SJSA1 (cell line): ENCODE data around the gene AVL9. TPM values are rescaled to one million over a fixed set of nuclear protein-coding genes. Genes with fewer than 3 reads are reported as not detected.

Experiments used
- DNase-seq, 2 experiments: peaks; one replicate each; pipeline ENCODE4 v3.0.0-alpha.2; 2015 to 2020; ENCODE audit warnings: low spot score in 2 of 2, low read depth in 1 of 2
- H3K27ac ChIP-seq: fragments of 250-450 bp; sonication (Bioruptor Pico); 2 replicates; pipeline ENCODE4 v1.5.1; 2020; ENCODE audit warnings: mild to moderate bottlenecking, moderate library complexity
- H3K27me3 ChIP-seq: fragments of 250-450 bp; sonication (Bioruptor Pico); replicated peaks from 2 replicates; pipeline ENCODE4 v1.5.1; 2020; ENCODE audit warnings: mild to moderate bottlenecking, moderate library complexity
- H3K36me3 ChIP-seq: fragments of 250-450 bp; sonication (Bioruptor Pico); 2 replicates; pipeline ENCODE4 v1.5.1; 2020; ENCODE audit warnings: mild to moderate bottlenecking
- H3K4me1 ChIP-seq: fragments of 250-450 bp; sonication (Bioruptor Pico); replicated peaks from 2 replicates; pipeline ENCODE4 v1.6.1; 2021; ENCODE audit warnings: mild to moderate bottlenecking
- H3K4me3 ChIP-seq: fragments of 250-450 bp; sonication (Bioruptor Pico); 2 replicates; pipeline ENCODE4 v1.5.1; 2020; ENCODE audit warnings: mild to moderate bottlenecking
- H3K9me3 ChIP-seq: fragments of 250-450 bp; sonication (Bioruptor Pico); replicated peaks from 2 replicates; pipeline ENCODE4 v1.5.1; 2020; ENCODE audit warnings: mild to moderate bottlenecking
- total RNA-seq: library from RNA; depleted of rRNA; stranded (reverse); fragments of >200 nt; shearing (Covaris generic); gene quantifications from 2 replicates; pipeline ENCODE4 v1.2.3, GENCODE V29; 2014

AVL9 gene
- total RNA-seq, 1 experiment from 2014 or later = 26.8 TPM

DNA sequence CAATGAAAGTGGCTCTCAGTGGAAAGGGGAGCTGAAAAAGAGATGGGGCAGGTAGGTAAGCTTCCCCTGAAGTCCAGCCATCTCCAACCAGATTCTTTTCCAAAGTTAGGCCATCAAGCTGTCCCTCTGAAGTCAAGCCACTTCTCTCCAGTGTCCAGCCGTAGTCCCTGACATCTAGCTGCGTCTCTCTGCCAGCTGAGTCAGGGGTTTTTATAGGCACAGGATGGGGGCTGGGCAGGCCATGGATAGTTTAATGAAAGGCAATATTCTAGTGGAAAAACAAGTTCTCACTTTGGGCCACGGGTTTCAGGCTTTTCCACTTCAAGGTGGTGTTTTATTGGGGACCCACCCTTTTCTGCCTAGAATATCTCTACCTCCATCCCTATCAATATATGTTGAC is 36.8 kb downstream of the AVL9 start:
- Histone ChIP-seq H3K4me3 (no peak overlapping the region), H3K27ac (no peak overlapping the region), H3K36me3 (no peaks in the 10 kb centered on the region), H3K4me1 (peaks cover 7% of the 10 kb centered on the region), H3K9me3 (no peaks in the 10 kb centered on the region), H3K27me3 (no peaks in the 10 kb centered on the region)
- DNase-seq = no peak

GRCh38 chr7:32532716-32533115 is 37.4 kb downstream of the AVL9 start:
- Histone ChIP-seq H3K4me1 (peaks cover 7% of the 10 kb centered on the region), H3K27me3 (no peaks in the 10 kb centered on the region), H3K4me3 (no peak overlapping the region), H3K9me3 (no peaks in the 10 kb centered on the region), H3K27ac (no peak overlapping the region), H3K36me3 (no peaks in the 10 kb centered on the region)
- no peak for DNase-seq

- Histone ChIP-seq H3K4me3 (no peak overlapping the region), H3K27me3 (no peaks in the 10 kb centered on the region), H3K27ac (no peak overlapping the region), H3K9me3 (no peaks in the 10 kb centered on the region), H3K36me3 (no peaks in the 10 kb centered on the region), H3K4me1 (peaks cover 7% of the 10 kb centered on the region)
- DNase-seq = no peak
These were observed 38.2 kb downstream of the AVL9 start for GRCh38 chr7:32533276-32534029.

DNA sequence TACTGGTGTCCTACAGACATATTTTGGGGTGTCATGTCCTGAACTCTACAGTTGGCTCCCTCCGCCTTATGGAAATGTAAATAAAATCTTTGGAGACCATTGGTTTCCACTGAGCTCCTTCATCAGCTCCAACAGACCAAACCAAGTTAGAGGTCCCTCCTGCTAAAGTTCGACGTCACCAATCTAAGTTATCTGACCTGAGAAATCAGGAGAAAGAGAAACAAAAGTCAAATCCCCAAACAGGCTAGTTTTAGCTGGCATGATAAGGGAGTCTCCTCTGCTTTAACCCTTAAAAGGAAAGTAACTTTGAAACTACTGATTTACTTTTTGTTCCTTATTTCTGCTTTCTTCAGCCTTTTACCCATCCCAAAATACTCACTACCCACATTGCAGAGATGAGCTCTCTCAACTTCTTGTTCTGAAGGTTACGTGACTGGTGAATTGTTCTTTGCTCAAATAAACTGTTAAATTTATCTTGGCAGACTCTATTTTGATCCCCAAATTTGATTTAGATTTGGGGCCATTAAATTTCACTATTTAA is 39.9 kb downstream of the AVL9 start:
- Histone ChIP-seq H3K36me3 (no peaks in the 10 kb centered on the region), H3K9me3 (no peaks in the 10 kb centered on the region), H3K4me1 (peaks cover 7% of the 10 kb centered on the region), H3K27ac (no peak overlapping the region), H3K4me3 (no peak overlapping the region), H3K27me3 (no peaks in the 10 kb centered on the region)
- DNase-seq = no peak

DNA sequence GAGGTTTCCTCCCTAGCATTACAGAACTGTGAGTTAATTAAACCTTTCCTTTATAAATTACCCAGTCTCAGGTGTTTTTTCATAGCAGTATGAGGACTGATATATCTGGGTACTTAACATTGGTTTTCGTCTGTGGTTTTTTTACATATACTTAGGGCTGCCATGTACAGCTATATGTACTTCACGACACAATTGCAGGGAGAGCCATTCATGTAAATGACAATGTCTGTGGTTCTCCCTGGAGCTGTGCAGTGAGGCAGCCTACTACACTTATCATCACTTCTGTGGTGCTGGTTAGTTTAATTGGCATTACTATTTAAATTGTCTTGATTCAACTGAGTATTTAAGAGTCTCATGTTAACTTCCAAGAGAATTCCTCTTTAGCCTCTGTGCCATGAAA is 40.7 kb downstream of the AVL9 start:
- Histone ChIP-seq H3K27me3 (no peaks in the 10 kb centered on the region), H3K4me3 (no peak overlapping the region), H3K4me1 (peaks cover 7% of the 10 kb centered on the region), H3K27ac (no peak overlapping the region), H3K9me3 (no peaks in the 10 kb centered on the region), H3K36me3 (no peaks in the 10 kb centered on the region)
- DNase-seq = no peak

GRCh38 chr7:32536585-32536984 is 41.3 kb downstream of the AVL9 start:
- DNase-seq = peak in 1 of 2 experiments; percentile 30
- H3K4me3 ChIP-seq = no peak overlapping the region
- H3K4me1 ChIP-seq = peaks cover 7% of the 10 kb centered on the region
- H3K9me3 ChIP-seq = no peaks in the 10 kb centered on the region
- no peak overlapping the region for H3K27ac ChIP-seq
- H3K27me3 ChIP-seq = no peaks in the 10 kb centered on the region
- no peaks in the 10 kb centered on the region for H3K36me3 ChIP-seq

- Histone ChIP-seq H3K4me3 (no peak overlapping the region), H3K27me3 (no peaks in the 10 kb centered on the region), H3K4me1 (peaks cover 7% of the 10 kb centered on the region), H3K9me3 (no peaks in the 10 kb centered on the region), H3K36me3 (peaks cover 2% of the 10 kb centered on the region; the same call in 1 of the 2 replicates), H3K27ac (no peak overlapping the region)
- no peak for DNase-seq
These were observed 42.5 kb downstream of the AVL9 start for GRCh38 chr7:32537760-32538159.

DNA sequence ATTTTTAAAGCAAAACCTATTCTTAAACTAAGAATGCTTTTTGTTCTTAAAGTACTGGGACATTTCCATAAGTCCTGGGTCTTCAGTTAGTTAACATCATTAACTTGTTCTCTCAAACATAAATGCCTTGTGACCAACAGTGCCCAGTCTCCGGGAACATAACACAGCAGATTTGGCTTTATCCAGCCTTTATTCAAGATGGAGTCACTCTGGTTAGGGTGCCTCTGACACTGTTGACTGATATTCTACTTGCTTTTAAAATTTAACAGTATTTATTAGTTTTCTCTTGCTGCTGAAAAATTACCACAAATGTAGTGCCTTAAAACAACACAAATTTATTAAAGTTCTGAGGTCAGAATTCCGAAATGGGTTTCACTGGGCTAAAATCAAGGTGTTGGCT is 44.1 kb downstream of the AVL9 start:
- H3K9me3 ChIP-seq = no peaks in the 10 kb centered on the region
- no peaks in the 10 kb centered on the region for H3K27me3 ChIP-seq
- no peak overlapping the region for H3K27ac ChIP-seq
- peaks cover 16% of the 10 kb centered on the region for H3K36me3 ChIP-seq
- peaks cover 7% of the 10 kb centered on the region for H3K4me1 ChIP-seq
- H3K4me3 ChIP-seq = no peak overlapping the region
- no peak for DNase-seq

GRCh38 chr7:32539919-32540531 is 44.7 kb downstream of the AVL9 start:
- H3K27me3 ChIP-seq = no peaks in the 10 kb centered on the region
- H3K4me3 ChIP-seq = no peak overlapping the region
- H3K36me3 ChIP-seq = peaks cover 22% of the 10 kb centered on the region
- peaks cover 7% of the 10 kb centered on the region for H3K4me1 ChIP-seq
- no peak overlapping the region for H3K27ac ChIP-seq
- no peak for DNase-seq
- H3K9me3 ChIP-seq = no peaks in the 10 kb centered on the region

DNA sequence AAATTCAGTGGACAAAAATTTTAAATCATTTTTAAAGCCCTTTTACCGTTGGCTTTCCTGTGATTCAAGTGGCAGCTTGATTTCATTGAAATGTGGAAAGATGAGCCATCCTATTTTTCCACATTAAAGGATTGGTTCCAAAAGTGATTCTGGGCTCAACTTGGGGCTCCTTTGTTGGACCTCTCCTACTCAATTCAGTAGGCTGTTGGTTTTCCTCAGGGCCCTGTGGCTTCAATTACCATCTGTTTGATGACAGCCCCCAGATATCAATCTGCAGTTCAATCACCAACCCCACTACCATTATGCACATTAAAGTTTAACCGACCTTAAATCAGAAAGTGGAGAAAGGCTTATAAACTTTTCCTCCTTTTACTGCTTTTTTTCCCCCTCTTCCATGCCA is 47.3 kb downstream of the AVL9 start:
- H3K27me3 ChIP-seq = no peaks in the 10 kb centered on the region
- no peak for DNase-seq
- no peak overlapping the region for H3K27ac ChIP-seq
- no peak overlapping the region for H3K4me3 ChIP-seq
- no peaks in the 10 kb centered on the region for H3K9me3 ChIP-seq
- no peaks in the 10 kb centered on the region; the same call in 1 of the 2 replicates for H3K4me1 ChIP-seq
- H3K36me3 ChIP-seq = peaks cover 39% of the 10 kb centered on the region

DNA sequence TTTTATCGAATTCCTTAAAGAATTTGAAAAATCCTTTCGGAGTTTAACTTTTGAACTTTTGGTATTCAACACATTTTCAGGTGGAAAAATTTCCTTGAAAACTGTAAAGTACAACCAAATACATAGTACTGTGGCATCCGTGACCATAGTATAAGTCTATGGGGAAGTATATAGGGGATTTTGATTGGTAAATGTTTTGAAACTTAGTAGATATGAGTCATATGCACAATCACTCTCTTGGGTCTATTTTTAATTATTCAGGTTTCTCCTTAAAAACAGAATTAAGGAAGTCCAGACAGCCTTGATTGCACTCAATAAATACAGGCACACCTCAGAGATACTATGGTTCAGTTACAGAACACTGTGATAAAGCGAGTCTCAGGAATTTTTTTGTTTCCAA is 64.2 kb downstream of the AVL9 start:
- no peak for DNase-seq
- peaks cover 70% of the 10 kb centered on the region for H3K36me3 ChIP-seq
- H3K4me1 ChIP-seq = no peaks in the 10 kb centered on the region; the same call in 1 of the 2 replicates
- no peak overlapping the region for H3K27ac ChIP-seq
- no peaks in the 10 kb centered on the region for H3K9me3 ChIP-seq
- no peaks in the 10 kb centered on the region for H3K27me3 ChIP-seq
- no peak overlapping the region for H3K4me3 ChIP-seq

DNA sequence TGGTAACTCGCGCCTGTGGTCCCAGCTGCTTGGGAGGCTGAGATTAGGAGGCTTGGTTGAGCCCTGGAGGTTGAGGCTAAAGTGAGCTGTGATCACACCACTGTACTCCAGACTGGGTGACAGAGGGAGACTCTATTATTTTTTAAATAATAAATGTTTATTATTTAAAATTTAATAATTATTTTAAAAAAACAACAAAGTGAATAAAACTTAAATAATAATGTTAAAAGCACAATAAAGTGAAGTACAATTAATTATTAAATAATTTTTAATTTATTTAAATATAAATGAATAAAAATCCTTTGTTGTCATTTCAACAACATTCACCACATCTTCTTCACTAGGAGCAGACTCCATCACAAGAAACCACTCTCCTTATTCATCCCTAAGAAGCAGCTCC is 64.8 kb downstream of the AVL9 start:
- H3K36me3 ChIP-seq = peaks cover 65% of the 10 kb centered on the region
- no peak overlapping the region for H3K27ac ChIP-seq
- no peaks in the 10 kb centered on the region for H3K27me3 ChIP-seq
- H3K4me3 ChIP-seq = no peak overlapping the region
- H3K9me3 ChIP-seq = no peaks in the 10 kb centered on the region
- no peak for DNase-seq
- no peaks in the 10 kb centered on the region; the same call in 1 of the 2 replicates for H3K4me1 ChIP-seq

DNA sequence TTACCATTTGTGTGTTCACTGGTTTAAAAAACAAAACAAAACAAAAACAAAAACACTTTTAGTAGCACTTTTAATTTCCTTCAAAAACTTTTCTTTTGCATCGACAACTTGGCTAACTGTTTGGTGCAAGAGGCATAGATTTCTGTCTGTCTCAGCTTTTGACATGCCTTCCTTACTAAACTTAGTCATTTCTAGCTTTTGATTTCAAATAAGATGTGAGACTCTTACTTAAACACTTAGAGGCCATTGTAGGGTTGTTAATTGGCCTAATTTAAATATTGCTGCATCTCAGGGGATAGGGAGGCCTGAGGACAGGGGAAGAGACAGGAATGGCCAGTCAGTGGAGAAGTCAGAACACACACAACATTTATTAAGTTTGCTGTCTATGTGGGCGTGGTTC is 66.3 kb downstream of the AVL9 start:
- no peak overlapping the region for H3K4me3 ChIP-seq
- H3K27me3 ChIP-seq = no peaks in the 10 kb centered on the region
- H3K27ac ChIP-seq = no peak overlapping the region
- peaks cover 57% of the 10 kb centered on the region for H3K36me3 ChIP-seq
- H3K4me1 ChIP-seq = no peaks in the 10 kb centered on the region
- no peak for DNase-seq
- H3K9me3 ChIP-seq = no peaks in the 10 kb centered on the region

GRCh38 chr7:32564542-32564941 is 69.3 kb downstream of the AVL9 start:
- Histone ChIP-seq H3K27ac (no peak overlapping the region), H3K27me3 (no peaks in the 10 kb centered on the region), H3K4me3 (no peak overlapping the region), H3K9me3 (no peaks in the 10 kb centered on the region), H3K36me3 (peaks cover 40% of the 10 kb centered on the region), H3K4me1 (no peaks in the 10 kb centered on the region)
- DNase-seq = no peak
